Trophoblast cell (in vitro differentiated cells and primary cell): ENCODE measurements around the gene TRAPPC6A.

Source experiments
- DNase-seq, 2 donors: peaks; one replicate each; pipeline ENCODE4 v3.0.0-alpha.2; 2016
- H2AFZ ChIP-seq: 2 replicates; pipeline ENCODE4 v1.6.1; 2013; ENCODE audit warnings: low read length, moderate library complexity, mild to moderate bottlenecking; ENCODE audit not compliant: insufficient read depth, poor library complexity
- H2AK5ac ChIP-seq: 2 replicates; pipeline ENCODE4 v1.6.1; 2013; ENCODE audit warnings: mild to moderate bottlenecking, low read length
- H2BK120ac ChIP-seq: 2 replicates; pipeline ENCODE4 v1.6.1; 2013; ENCODE audit warnings: low read length, mild to moderate bottlenecking, moderate library complexity; ENCODE audit not compliant: insufficient read depth, poor library complexity
- H2BK12ac ChIP-seq: 2 replicates; pipeline ENCODE4 v1.6.1; 2013; ENCODE audit warnings: mild to moderate bottlenecking, low read length, moderate library complexity
- H2BK5ac ChIP-seq: 2 replicates; pipeline ENCODE4 v1.6.1; 2013; ENCODE audit warnings: low read length, low read depth, moderate library complexity, mild to moderate bottlenecking; ENCODE audit not compliant: poor library complexity
- H3K14ac ChIP-seq: 2 replicates; pipeline ENCODE4 v1.6.1; 2013; ENCODE audit warnings: mild to moderate bottlenecking, low read length
- H3K18ac ChIP-seq: 2 replicates; pipeline ENCODE4 v1.6.1; 2013; ENCODE audit warnings: mild to moderate bottlenecking, low read length
- H3K23ac ChIP-seq: 2 replicates; pipeline ENCODE4 v1.6.1; 2013; ENCODE audit warnings: low read length
- H3K27ac ChIP-seq: 2 replicates; pipeline ENCODE4 v1.5.1; 2013; ENCODE audit warnings: low read depth, mild to moderate bottlenecking, inconsistent platforms, low read length, moderate library complexity
- H3K27me3 ChIP-seq: 2 replicates; pipeline ENCODE4 v1.6.1; 2013; ENCODE audit warnings: inconsistent platforms, mild to moderate bottlenecking, low read length, moderate library complexity; ENCODE audit not compliant: insufficient read depth
- H3K36me3 ChIP-seq, 2 experiments: 1 replicate in 1 of 2; 2 replicates in 1 of 2; pipeline ENCODE4 v1.6.1; 2013; ENCODE audit warnings: low read length in 2 of 2, mild to moderate bottlenecking in 2 of 2, moderate library complexity in 1 of 2; ENCODE audit not compliant: insufficient read depth in 2 of 2, control insufficient read depth in 1 of 2
- H3K4ac ChIP-seq: 2 replicates; pipeline ENCODE4 v1.6.1; 2013; ENCODE audit warnings: low read depth, mild to moderate bottlenecking, low read length, moderate library complexity
- H3K4me1 ChIP-seq, 2 experiments: 1 replicate in 1 of 2; 2 replicates in 1 of 2; pipeline ENCODE4 v1.6.1; 2013; ENCODE audit warnings: low read length in 2 of 2, mild to moderate bottlenecking in 2 of 2, moderate library complexity in 1 of 2; ENCODE audit not compliant: insufficient read depth in 2 of 2, control insufficient read depth in 1 of 2
- H3K4me2 ChIP-seq: 2 replicates; pipeline ENCODE4 v1.6.1; 2013; ENCODE audit warnings: inconsistent platforms, mild to moderate bottlenecking, low read length, moderate library complexity
- H3K4me3 ChIP-seq: 2 replicates; pipeline ENCODE4 v1.5.1; 2013; ENCODE audit warnings: mild to moderate bottlenecking, low read depth, low read length, inconsistent platforms
- H3K79me1 ChIP-seq: one replicate; pipeline ENCODE4 v1.6.1; 2013; ENCODE audit warnings: low read length
- H3K79me2 ChIP-seq: 2 replicates; pipeline ENCODE4 v1.6.1; 2013; ENCODE audit warnings: low read length, mild to moderate bottlenecking; ENCODE audit not compliant: control insufficient read depth, insufficient read depth, poor library complexity
- H3K9ac ChIP-seq: 2 replicates; pipeline ENCODE4 v1.6.1; 2013; ENCODE audit warnings: mild to moderate bottlenecking, low read length
- H3K9me3 ChIP-seq: 2 replicates; pipeline ENCODE4 v1.6.1; 2013; ENCODE audit warnings: low read depth, mild to moderate bottlenecking, control low read depth, inconsistent platforms, low read length; ENCODE audit not compliant: insufficient read depth
- H4K12ac ChIP-seq: 2 replicates; pipeline ENCODE4 v1.6.1; 2013; ENCODE audit warnings: low read depth, mild to moderate bottlenecking, low read length, moderate library complexity
- H4K8ac ChIP-seq: 2 replicates; pipeline ENCODE4 v1.6.1; 2013; ENCODE audit warnings: low read depth, mild to moderate bottlenecking, low read length, moderate library complexity
- H4K91ac ChIP-seq: one replicate; pipeline ENCODE4 v1.6.1; 2013; ENCODE audit warnings: low read depth, mild to moderate bottlenecking, low read length, moderate library complexity
- WGBS: extraction: QIAGEN DNeasy Blood & Tissue Kit; methylation state at CpG from one replicate; pipeline ENCODE4 v1.1.7; 2013; ENCODE audit warnings: missing lambda C conversion rate; ENCODE audit not compliant: insufficient read length, insufficient coverage; ENCODE audit errors: extremely low coverage; 5-methylcytosine and 5-hydroxymethylcytosine counted together

The TRAPPC6A gene

GRCh38 chr19:45206328-45206727 is 28.3 kb upstream of the TRAPPC6A start:
- no peak overlapping the region for H2AK5ac ChIP-seq
- no peaks in the 10 kb centered on the region for H3K79me2 ChIP-seq
- no peak for DNase-seq
- WGBS: no CpG with 5 or more reads among the region's 3 CpGs
- no peak overlapping the region for H3K18ac ChIP-seq
- H3K9me3 ChIP-seq: no peaks in the 10 kb centered on the region
- no peak overlapping the region for H3K4me2 ChIP-seq
- H3K27me3 ChIP-seq: no peaks in the 10 kb centered on the region
- H3K9ac ChIP-seq: no peak overlapping the region
- H3K14ac ChIP-seq: no peak overlapping the region
- H3K36me3 ChIP-seq: no peaks in the 10 kb centered on the region
- H4K12ac ChIP-seq: no peak overlapping the region
- no peak overlapping the region for H2BK5ac ChIP-seq
- H2BK120ac ChIP-seq: no peak overlapping the region
- no peak overlapping the region for H2AFZ ChIP-seq
- H3K4me3 ChIP-seq: no peak overlapping the region
- H4K91ac ChIP-seq: no peak overlapping the region
- H3K4me1 ChIP-seq: no peaks in the 10 kb centered on the region
- H3K4ac ChIP-seq: no peak overlapping the region
- no peak overlapping the region for H2BK12ac ChIP-seq
- H4K8ac ChIP-seq: no peak overlapping the region
- no peak overlapping the region for H3K27ac ChIP-seq
- no peaks in the 10 kb centered on the region for H3K79me1 ChIP-seq
- H3K23ac ChIP-seq: no peak overlapping the region

GRCh38 chr19:45205810-45206209 is 27.8 kb upstream of the TRAPPC6A start:
- Histone ChIP-seq H2BK12ac (no peak overlapping the region), H2BK120ac (no peak overlapping the region), H3K9me3 (no peaks in the 10 kb centered on the region), H3K14ac (no peak overlapping the region), H3K4ac (no peak overlapping the region), H2BK5ac (no peak overlapping the region), H4K12ac (no peak overlapping the region), H3K4me1 (no peaks in the 10 kb centered on the region), H2AK5ac (no peak overlapping the region), H3K18ac (no peak overlapping the region), H3K27me3 (no peaks in the 10 kb centered on the region), H3K36me3 (no peaks in the 10 kb centered on the region), H3K79me1 (no peaks in the 10 kb centered on the region), H3K23ac (no peak overlapping the region), H2AFZ (no peak overlapping the region), H3K4me3 (no peak overlapping the region), H3K27ac (no peak overlapping the region), H4K91ac (no peak overlapping the region), H3K4me2 (no peak overlapping the region), H3K9ac (no peak overlapping the region), H4K8ac (no peak overlapping the region), H3K79me2 (no peaks in the 10 kb centered on the region)
- peak in 1 of 2 donors; percentile 4 for DNase-seq
- WGBS: no CpG with 5 or more reads among the region's 12 CpGs

GRCh38 chr19:45202637-45203036 is 24.6 kb upstream of the TRAPPC6A start:
- H3K36me3 ChIP-seq: no peaks in the 10 kb centered on the region
- H3K9ac ChIP-seq: no peak overlapping the region
- no peak overlapping the region for H4K91ac ChIP-seq
- H3K14ac ChIP-seq: no peak overlapping the region
- no peak overlapping the region for H2BK120ac ChIP-seq
- H4K12ac ChIP-seq: no peak overlapping the region
- H2BK5ac ChIP-seq: no peak overlapping the region
- no peak overlapping the region for H2BK12ac ChIP-seq
- H3K4me1 ChIP-seq: no peaks in the 10 kb centered on the region
- H3K4me2 ChIP-seq: no peak overlapping the region
- no peak overlapping the region for H3K27ac ChIP-seq
- no peaks in the 10 kb centered on the region for H3K27me3 ChIP-seq
- no peak overlapping the region for H4K8ac ChIP-seq
- H3K23ac ChIP-seq: no peak overlapping the region
- H2AK5ac ChIP-seq: no peak overlapping the region
- H3K4me3 ChIP-seq: no peak overlapping the region
- no peak for DNase-seq
- no peaks in the 10 kb centered on the region for H3K9me3 ChIP-seq
- H3K79me2 ChIP-seq: no peaks in the 10 kb centered on the region
- H3K18ac ChIP-seq: no peak overlapping the region
- H3K79me1 ChIP-seq: no peaks in the 10 kb centered on the region
- H3K4ac ChIP-seq: no peak overlapping the region
- no CpG with 5 or more reads among the region's 6 CpGs for WGBS
- H2AFZ ChIP-seq: no peak overlapping the region

DNA sequence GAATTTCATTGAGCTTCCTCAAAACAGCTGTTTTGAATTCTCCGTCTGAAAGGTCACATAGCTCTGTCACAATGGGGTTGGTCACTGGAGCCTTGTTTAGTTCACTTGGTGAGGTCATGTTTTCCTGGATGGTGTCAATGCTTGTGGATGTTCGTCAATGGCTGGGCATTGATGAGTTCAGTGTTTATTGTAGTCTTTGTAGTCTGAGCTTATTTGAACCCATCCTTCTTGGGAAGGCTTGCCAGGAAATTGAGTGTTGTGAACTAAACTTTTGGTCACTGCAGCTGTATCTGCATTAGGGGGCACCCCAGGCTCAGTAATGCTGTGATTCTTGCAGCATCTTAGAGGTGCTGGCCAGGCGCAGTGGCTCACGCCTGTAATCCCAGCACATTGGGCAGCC is 22.5 kb upstream of the TRAPPC6A start:
- H3K27me3 ChIP-seq: no peaks in the 10 kb centered on the region
- H3K4me3 ChIP-seq: no peak overlapping the region
- no peaks in the 10 kb centered on the region for H3K36me3 ChIP-seq
- WGBS: no CpG with 5 or more reads among the region's 4 CpGs
- no peak overlapping the region for H3K14ac ChIP-seq
- no peak overlapping the region for H4K91ac ChIP-seq
- no peak overlapping the region for H3K18ac ChIP-seq
- no peak overlapping the region for H3K4me2 ChIP-seq
- H3K23ac ChIP-seq: no peak overlapping the region
- no peak overlapping the region for H2BK120ac ChIP-seq
- no peaks in the 10 kb centered on the region for H3K4me1 ChIP-seq
- H3K79me1 ChIP-seq: no peaks in the 10 kb centered on the region
- no peak overlapping the region for H2BK12ac ChIP-seq
- H3K27ac ChIP-seq: no peak overlapping the region
- peak in 1 of 2 donors; percentile 43 for DNase-seq
- no peak overlapping the region for H2AK5ac ChIP-seq
- no peak overlapping the region for H2AFZ ChIP-seq
- no peaks in the 10 kb centered on the region for H3K79me2 ChIP-seq
- no peak overlapping the region for H3K9ac ChIP-seq
- no peak overlapping the region for H4K12ac ChIP-seq
- no peak overlapping the region for H2BK5ac ChIP-seq
- no peak overlapping the region for H3K4ac ChIP-seq
- H3K9me3 ChIP-seq: no peaks in the 10 kb centered on the region
- no peak overlapping the region for H4K8ac ChIP-seq
